Uterus (tissue), 2 donors: ENCODE measurements around the gene ASAP2.

Experiments used
- CTCF ChIP-seq, 4 experiments: fragments of 200-600 bp in 2 of 4; fragments of 450-650 bp in 2 of 4; sonication (generic) in 2 of 4; IDR thresholded peaks; one replicate each; pipeline ENCODE4 v1.5.1; 2016 to 2019; ENCODE audit warnings: antibody characterized with exemption in 4 of 4, mild to moderate bottlenecking in 2 of 4, moderate library complexity in 1 of 4
- POLR2A ChIP-seq, 2 donors: fragments of 450-650 bp; IDR thresholded peaks; one replicate each; pipeline ENCODE4 v1.6.1; 2016; ENCODE audit warnings: antibody characterized with exemption in 2 of 2, mild to moderate bottlenecking in 1 of 2, moderate library complexity in 1 of 2

- no peak for TF ChIP-seq CTCF (IDR thresholded peaks at IDR 0.05)
- TF ChIP-seq POLR2A (IDR thresholded peaks at IDR 0.05): no peak
Measured at GRCh38 chr2:9310798-9311197, 104.2 kb downstream of the ASAP2 start.
